ENCODE measurements around the gene AUTS2. TPM values are rescaled to one million over a fixed set of nuclear protein-coding genes. Genes with fewer than 3 reads are reported as not detected.

Gene AUTS2
- total and polyA plus RNA-seq, 2 of the 8 experiments (the other 6 are each of a cell fraction or from before 2014, with no cell fraction given): 25.9 to 101 TPM

DNA sequence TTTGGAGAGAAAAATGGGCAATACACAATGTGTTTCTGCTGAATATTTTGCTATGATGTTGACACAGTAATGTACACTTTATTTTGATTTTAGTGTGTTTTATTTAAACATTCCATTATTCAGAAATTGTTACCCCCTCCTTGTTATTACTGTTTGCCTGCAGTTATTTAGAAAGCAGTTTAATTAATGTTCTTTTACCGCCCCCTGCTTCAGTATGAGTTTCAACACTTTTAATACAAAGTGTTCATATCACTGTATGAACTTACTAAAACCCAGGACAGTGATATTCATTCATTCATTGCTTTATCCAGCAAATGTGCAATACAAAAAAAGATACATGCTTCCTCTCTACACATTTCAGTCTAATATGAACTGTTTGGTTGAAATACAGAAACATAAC is 159.3 kb downstream of the AUTS2 start:
- no peak overlapping the region; the same call in 1 of the 2 replicates for H2AK5ac ChIP-seq (ENCODE audit: low read depth, low read length)
- TF ChIP-seq CHD1 (IDR thresholded peaks at IDR 0.05; ENCODE audit: low read depth, low read length) (no peak), RAD21 (IDR thresholded peaks at IDR 0.05 in 1 of 2, conservative IDR thresholded peaks at IDR 0.05 in 1 of 2; ENCODE audit: low read depth in 2 of 2, low read length in 2 of 2) (0 out of 4 replicates have a peak, but pooled peaks of 1 of the 2 experiments have one; percentile 9), TEAD4 (IDR thresholded peaks at IDR 0.05; ENCODE audit: low read depth, low read length) (no peak), BCL11A (IDR thresholded peaks at IDR 0.05; ENCODE audit: low read depth in 2 of 2, low read length in 2 of 2) (no peak), SP1 (IDR thresholded peaks at IDR 0.05; ENCODE audit: low read depth, low read length) (no peak)
- H3K27ac ChIP-seq (ENCODE audit: low read depth, low read length): no peak overlapping the region
- DNase-seq (ENCODE audit: low read depth in 1 of 2, low spot score in 2 of 2): no peak
- no peak overlapping the region for H3K23ac ChIP-seq (ENCODE audit: insufficient read length)
- no peaks in the 10 kb centered on the region for H3K9me3 ChIP-seq (ENCODE audit: insufficient read depth in 2 of 2, low read depth in 1 of 2, low read length in 1 of 2)
- no peak overlapping the region for H4K8ac ChIP-seq (ENCODE audit: extremely low read depth, insufficient read depth, low read length)
- H3K4ac ChIP-seq (replicated peaks; ENCODE audit: insufficient read length, low read depth, low read length): no peak overlapping the region
- no peak overlapping the region for H2AFZ ChIP-seq (ENCODE audit: low read length)
- no peak overlapping the region for H3K18ac ChIP-seq (ENCODE audit: extremely low read depth, low read length)
- ChIA-PET CTCF (ENCODE audit: partially characterized antibody) (no interaction called here), POLR2A (ENCODE audit: partially characterized antibody) (no interaction called here)
- no peak overlapping the region for H4K5ac ChIP-seq (ENCODE audit: insufficient read length, low read depth, low read length)
- FAIRE-seq: no peak
- no peak overlapping the region for H2BK120ac ChIP-seq (replicated peaks; ENCODE audit: low read depth, low read length)
- no peak overlapping the region for H3K14ac ChIP-seq (ENCODE audit: insufficient read length)
- H3K4me2 ChIP-seq (ENCODE audit: insufficient read depth in 1 of 2, low read depth in 2 of 2, low read length in 2 of 2): no peak overlapping the region
- H2BK12ac ChIP-seq (ENCODE audit: low read depth, low read length): no peak overlapping the region
- H3K27me3 ChIP-seq (replicated peaks in 1 of 4; ENCODE audit: control insufficient read depth in 3 of 4, extremely low read depth in 1 of 4, insufficient read depth in 3 of 4, low read length in 3 of 4): no peaks in the 10 kb centered on the region
- WGBS, 2 experiments (ENCODE audit: extremely low coverage in 1 of 2, insufficient coverage in 1 of 2, insufficient read length in 1 of 2, insufficient replicate concordance in 2 of 2, low coverage in 1 of 2, low lambda C conversion rate in 2 of 2, missing lambda C conversion rate in 1 of 2): 100% methylated on average over 1 of the region's 1 CpG; no CpG with 5 or more reads in 1 of the 2 experiments
- H4K91ac ChIP-seq (replicated peaks; ENCODE audit: insufficient read length, low read length): no peak overlapping the region
- no peak overlapping the region for H2BK15ac ChIP-seq (ENCODE audit: low read length)
- no peak overlapping the region for H2BK5ac ChIP-seq (ENCODE audit: low read depth, low read length)
- no peaks in the 10 kb centered on the region; the same call in 1 of the 2 replicates for H3K23me2 ChIP-seq (ENCODE audit: low read depth, low read length)
- peaks cover 0 to 5% (median 1%) of the 10 kb centered on the region in 4 experiments; a peak in 3 of 7 replicates for H3K4me1 ChIP-seq (replicated peaks in 1 of 4; ENCODE audit: control insufficient read depth in 3 of 4, insufficient read depth in 4 of 4, low read length in 3 of 4)
- no peak overlapping the region for H3K9ac ChIP-seq (replicated peaks in 1 of 4; ENCODE audit: extremely low read depth in 1 of 4, low read depth in 3 of 4, low read length in 3 of 4)
- no peak overlapping the region for H3K56ac ChIP-seq (replicated peaks; ENCODE audit: insufficient read length, low read depth, low read length)
- no peaks in the 10 kb centered on the region for H3K79me2 ChIP-seq (ENCODE audit: control insufficient read depth in 1 of 2, insufficient read depth in 2 of 2, low read length in 2 of 2)
- H3K36me3 ChIP-seq (ENCODE audit: control insufficient read depth in 2 of 4, insufficient read depth in 4 of 4, low read length in 3 of 4): no peaks in the 10 kb centered on the region
- no peaks in the 10 kb centered on the region for H3K79me1 ChIP-seq (ENCODE audit: low read depth, low read length)
- no peaks in the 10 kb centered on the region for H4K20me1 ChIP-seq (replicated peaks in 1 of 2; ENCODE audit: control insufficient read depth in 1 of 2, insufficient read depth in 2 of 2, low read length in 2 of 2)
- H3K4me3 ChIP-seq (ENCODE audit: extremely low read depth in 1 of 4, insufficient read depth in 2 of 4, low read depth in 3 of 4, low read length in 4 of 4): no peak overlapping the region
- no peak overlapping the region for H2BK20ac ChIP-seq (ENCODE audit: low read length)
